ENCODE data around the gene ITGAD.

GRCh38 chr16:31385680-31386079 is 7.5 kb upstream of the ITGAD start:
- TF ChIP-seq CTCF (IDR thresholded peaks at IDR 0.05) = no peak
- no peak for TF ChIP-seq POLR2A (IDR thresholded peaks at IDR 0.05)

All from heart left ventricle (tissue), 13 donors.